ENCODE measurements around the gene LGALS7.

The LGALS7 gene

GRCh38 chr19:38744874-38745273 is 28.4 kb downstream of the LGALS7 start:
- no peak overlapping the region for H3K4me3 ChIP-seq (ENCODE audit: low read depth, low read length)
- H3K4me1 ChIP-seq (ENCODE audit: control insufficient read depth, insufficient read depth, low read length, unreplicated experiment), result no peaks in the 10 kb centered on the region
- H3K27ac ChIP-seq (ENCODE audit: low read depth, low read length), result no peak overlapping the region
- no peaks in the 10 kb centered on the region for H3K79me2 ChIP-seq (ENCODE audit: control insufficient read depth, insufficient read depth, low read length, unreplicated experiment)
- H2AFZ ChIP-seq (ENCODE audit: low read length, unreplicated experiment), result no peak overlapping the region
- H3K36me3 ChIP-seq (ENCODE audit: insufficient read depth, low read length), result no peaks in the 10 kb centered on the region
- no peaks in the 10 kb centered on the region for H3K27me3 ChIP-seq (ENCODE audit: insufficient read depth, low read length)

GRCh38 chr19:38744298-38744681 is 29.0 kb downstream of the LGALS7 start, which contains the start of gene CAPN12:
Gene CAPN12 (minus strand): TSS chr19:38744474. CDS start chr19:38744165, 309 bp downstream.
- H3K27ac ChIP-seq (ENCODE audit: low read depth, low read length), result no peak within 1 kb of the TSS
- no peak within 1 kb of the TSS for H2AFZ ChIP-seq (ENCODE audit: low read length, unreplicated experiment)
- no peaks in the 10 kb centered on the region for H3K79me2 ChIP-seq (ENCODE audit: control insufficient read depth, insufficient read depth, low read length, unreplicated experiment)
- H3K27me3 ChIP-seq (ENCODE audit: insufficient read depth, low read length), result no peaks in the 10 kb centered on the region
- H3K36me3 ChIP-seq (ENCODE audit: insufficient read depth, low read length), result no peaks in the 10 kb centered on the region
- H3K4me3 ChIP-seq (ENCODE audit: low read depth, low read length), result no peak within 1 kb of the TSS
- H3K4me1 ChIP-seq (ENCODE audit: control insufficient read depth, insufficient read depth, low read length, unreplicated experiment), result no peaks in the 10 kb centered on the region

- Histone ChIP-seq H2AFZ (ENCODE audit: low read length, unreplicated experiment) (no peak overlapping the region), H3K27ac (ENCODE audit: low read depth, low read length) (no peak overlapping the region), H3K4me3 (ENCODE audit: low read depth, low read length) (no peak overlapping the region)
These were observed 29.7 kb downstream of the LGALS7 start for GRCh38 chr19:38743394-38744297.

GRCh38 chr19:38742906-38743305 is 30.4 kb downstream of the LGALS7 start:
- Histone ChIP-seq H3K36me3 (ENCODE audit: insufficient read depth, low read length) (no peaks in the 10 kb centered on the region), H3K27me3 (ENCODE audit: insufficient read depth, low read length) (no peaks in the 10 kb centered on the region), H2AFZ (ENCODE audit: low read length, unreplicated experiment) (no peak overlapping the region), H3K4me3 (ENCODE audit: low read depth, low read length) (no peak overlapping the region), H3K27ac (ENCODE audit: low read depth, low read length) (no peak overlapping the region), H3K4me1 (ENCODE audit: control insufficient read depth, insufficient read depth, low read length, unreplicated experiment) (no peaks in the 10 kb centered on the region), H3K79me2 (ENCODE audit: control insufficient read depth, insufficient read depth, low read length, unreplicated experiment) (no peaks in the 10 kb centered on the region)

More at GRCh38 chr19:38743394-38744297, 29.7 kb downstream of the LGALS7 start:
- no peaks in the 10 kb centered on the region for H3K79me2 ChIP-seq (ENCODE audit: control insufficient read depth, insufficient read depth, low read length, unreplicated experiment)
- H3K4me1 ChIP-seq (ENCODE audit: control insufficient read depth, insufficient read depth, low read length, unreplicated experiment), result no peaks in the 10 kb centered on the region
- no peaks in the 10 kb centered on the region for H3K27me3 ChIP-seq (ENCODE audit: insufficient read depth, low read length)
- no peaks in the 10 kb centered on the region for H3K36me3 ChIP-seq (ENCODE audit: insufficient read depth, low read length)

- no peak overlapping the region for H3K27ac ChIP-seq (ENCODE audit: low read depth, low read length)
- H3K79me2 ChIP-seq (ENCODE audit: control insufficient read depth, insufficient read depth, low read length, unreplicated experiment), result no peaks in the 10 kb centered on the region
- H3K4me1 ChIP-seq (ENCODE audit: control insufficient read depth, insufficient read depth, low read length, unreplicated experiment), result no peaks in the 10 kb centered on the region
- H3K36me3 ChIP-seq (ENCODE audit: insufficient read depth, low read length), result no peaks in the 10 kb centered on the region
- no peak overlapping the region for H3K4me3 ChIP-seq (ENCODE audit: low read depth, low read length)
- H2AFZ ChIP-seq (ENCODE audit: low read length, unreplicated experiment), result no peak overlapping the region
- no peaks in the 10 kb centered on the region for H3K27me3 ChIP-seq (ENCODE audit: insufficient read depth, low read length)
These were observed 31.0 kb downstream of the LGALS7 start for GRCh38 chr19:38742296-38742695.

GRCh38 chr19:38741670-38742069 is 31.6 kb downstream of the LGALS7 start:
- no peak overlapping the region for H2AFZ ChIP-seq (ENCODE audit: low read length, unreplicated experiment)
- no peaks in the 10 kb centered on the region for H3K4me1 ChIP-seq (ENCODE audit: control insufficient read depth, insufficient read depth, low read length, unreplicated experiment)
- no peak overlapping the region for H3K4me3 ChIP-seq (ENCODE audit: low read depth, low read length)
- H3K27me3 ChIP-seq (ENCODE audit: insufficient read depth, low read length), result no peaks in the 10 kb centered on the region
- H3K36me3 ChIP-seq (ENCODE audit: insufficient read depth, low read length), result no peaks in the 10 kb centered on the region
- H3K27ac ChIP-seq (ENCODE audit: low read depth, low read length), result no peak overlapping the region
- H3K79me2 ChIP-seq (ENCODE audit: control insufficient read depth, insufficient read depth, low read length, unreplicated experiment), result no peaks in the 10 kb centered on the region

GRCh38 chr19:38740932-38741331 is 32.4 kb downstream of the LGALS7 start:
- Histone ChIP-seq H3K27me3 (ENCODE audit: insufficient read depth, low read length) (no peaks in the 10 kb centered on the region), H2AFZ (ENCODE audit: low read length, unreplicated experiment) (no peak overlapping the region), H3K4me1 (ENCODE audit: control insufficient read depth, insufficient read depth, low read length, unreplicated experiment) (no peaks in the 10 kb centered on the region), H3K4me3 (ENCODE audit: low read depth, low read length) (no peak overlapping the region), H3K36me3 (ENCODE audit: insufficient read depth, low read length) (no peaks in the 10 kb centered on the region), H3K79me2 (ENCODE audit: control insufficient read depth, insufficient read depth, low read length, unreplicated experiment) (no peaks in the 10 kb centered on the region), H3K27ac (ENCODE audit: low read depth, low read length) (no peak overlapping the region)

GRCh38 chr19:38740257-38740592 is 33.1 kb downstream of the LGALS7 start:
- Histone ChIP-seq H3K4me3 (ENCODE audit: low read depth, low read length) (no peak overlapping the region), H3K27ac (ENCODE audit: low read depth, low read length) (no peak overlapping the region), H3K36me3 (ENCODE audit: insufficient read depth, low read length) (no peaks in the 10 kb centered on the region), H3K27me3 (ENCODE audit: insufficient read depth, low read length) (no peaks in the 10 kb centered on the region), H3K79me2 (ENCODE audit: control insufficient read depth, insufficient read depth, low read length, unreplicated experiment) (no peaks in the 10 kb centered on the region), H3K4me1 (ENCODE audit: control insufficient read depth, insufficient read depth, low read length, unreplicated experiment) (no peaks in the 10 kb centered on the region), H2AFZ (ENCODE audit: low read length, unreplicated experiment) (no peak overlapping the region)

GRCh38 chr19:38739440-38740256 is 33.7 kb downstream of the LGALS7 start:
- no peak overlapping the region for H3K27ac ChIP-seq (ENCODE audit: low read depth, low read length)
- H3K4me3 ChIP-seq (ENCODE audit: low read depth, low read length), result no peak overlapping the region
- H3K4me1 ChIP-seq (ENCODE audit: control insufficient read depth, insufficient read depth, low read length, unreplicated experiment), result peaks cover 1% of the 10 kb centered on the region
- no peak overlapping the region for H2AFZ ChIP-seq (ENCODE audit: low read length, unreplicated experiment)
- H3K36me3 ChIP-seq (ENCODE audit: insufficient read depth, low read length), result no peaks in the 10 kb centered on the region
- no peaks in the 10 kb centered on the region for H3K79me2 ChIP-seq (ENCODE audit: control insufficient read depth, insufficient read depth, low read length, unreplicated experiment)
- no peaks in the 10 kb centered on the region for H3K27me3 ChIP-seq (ENCODE audit: insufficient read depth, low read length)

- H3K4me1 ChIP-seq (ENCODE audit: control insufficient read depth, insufficient read depth, low read length, unreplicated experiment), result peaks cover 16% of the 10 kb centered on the region
- H3K4me3 ChIP-seq (ENCODE audit: low read depth, low read length), result no peak overlapping the region
- H3K79me2 ChIP-seq (ENCODE audit: control insufficient read depth, insufficient read depth, low read length, unreplicated experiment), result no peaks in the 10 kb centered on the region
- no peak overlapping the region for H3K27ac ChIP-seq (ENCODE audit: low read depth, low read length)
- H2AFZ ChIP-seq (ENCODE audit: low read length, unreplicated experiment), result no peak overlapping the region
- no peaks in the 10 kb centered on the region for H3K27me3 ChIP-seq (ENCODE audit: insufficient read depth, low read length)
- no peaks in the 10 kb centered on the region for H3K36me3 ChIP-seq (ENCODE audit: insufficient read depth, low read length)
These were observed 35.2 kb downstream of the LGALS7 start for GRCh38 chr19:38737921-38738737.

All from ACC112 (cell line).